GM12875 (cell line): ENCODE measurements around the gene PRMT1.

Experiments used
- H3K4me3 ChIP-seq: one replicate; pipeline ENCODE4 v1.5.1; 2011; ENCODE audit warnings: low read depth, low read length, control low read depth
- CTCF ChIP-seq: IDR thresholded peaks from 2 replicates; pipeline ENCODE4 v1.5.1; 2011; ENCODE audit warnings: low read depth, mild to moderate bottlenecking, control low read depth, inconsistent platforms, low read length, moderate library complexity, borderline replicate concordance; ENCODE audit not compliant: insufficient read depth

Gene PRMT1

GRCh38 chr19:49699364-49699763 is 22.3 kb downstream of the PRMT1 start:
- H3K4me3 ChIP-seq: no peak overlapping the region
- no peak for TF ChIP-seq CTCF

DNA sequence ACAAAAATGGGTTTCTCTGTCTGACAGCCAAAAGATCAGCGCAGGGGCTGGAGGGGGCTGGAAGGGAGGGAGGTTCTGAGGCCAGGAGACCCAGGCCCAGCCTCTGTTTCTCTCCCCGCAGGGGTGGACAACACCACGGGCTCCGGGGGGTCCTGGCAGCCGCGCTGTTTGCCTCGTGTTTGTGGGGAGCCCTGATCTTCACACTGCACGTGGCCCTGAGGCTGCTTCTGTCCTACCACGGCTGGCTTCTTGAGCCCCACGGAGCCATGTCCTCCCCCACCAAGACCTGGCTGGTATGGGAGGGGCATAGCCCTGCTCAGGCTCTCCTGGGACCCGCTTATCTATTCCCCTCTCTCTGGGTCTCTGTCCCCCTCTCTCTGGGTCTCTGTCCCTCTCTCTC is 23.5 kb downstream of the PRMT1 start:
- TF ChIP-seq CTCF: no peak

GRCh38 chr19:49701271-49701786 is 24.3 kb downstream of the PRMT1 start:
- no peak overlapping the region for H3K4me3 ChIP-seq
- TF ChIP-seq CTCF: no peak

More for the DNA sequence above, 23.5 kb downstream of the PRMT1 start:
- H3K4me3 ChIP-seq: no peak overlapping the region

DNA sequence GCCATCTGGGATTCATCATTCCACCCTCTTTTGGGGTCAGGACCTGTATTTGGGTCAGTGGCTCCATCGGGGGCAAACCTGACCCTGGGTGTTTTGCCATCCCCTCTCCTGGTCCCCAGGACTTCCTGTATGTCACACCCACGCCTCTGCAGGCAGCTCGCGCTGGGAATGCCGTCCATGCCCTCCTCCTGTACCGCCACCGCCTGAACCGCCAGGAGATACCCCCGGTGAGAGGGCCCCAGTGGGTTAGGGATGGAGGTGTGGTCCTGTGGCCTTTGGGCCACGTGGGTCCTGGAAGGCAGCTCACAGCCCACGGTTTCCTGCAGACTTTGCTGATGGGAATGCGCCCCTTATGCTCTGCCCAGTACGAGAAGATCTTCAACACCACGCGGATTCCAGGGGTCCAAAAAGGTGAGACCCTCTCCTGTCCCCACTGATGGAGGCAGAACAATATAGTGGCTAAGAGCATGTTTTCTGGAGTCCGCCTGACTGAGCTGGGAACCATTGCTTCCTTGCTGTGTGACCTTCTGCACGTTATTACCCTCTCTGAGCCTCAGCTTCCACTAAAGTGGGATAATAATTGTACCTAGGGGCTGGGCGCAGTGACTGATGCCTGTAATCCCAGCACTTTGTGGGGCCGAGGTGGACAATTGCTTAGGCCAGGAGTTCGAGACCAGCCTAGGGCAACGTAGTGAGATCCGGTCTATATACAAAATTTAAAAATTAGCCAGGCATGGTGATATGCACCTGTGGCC is 28.0 kb downstream of the PRMT1 start:
- H3K4me3 ChIP-seq: no peak overlapping the region
- TF ChIP-seq CTCF: no peak

DNA sequence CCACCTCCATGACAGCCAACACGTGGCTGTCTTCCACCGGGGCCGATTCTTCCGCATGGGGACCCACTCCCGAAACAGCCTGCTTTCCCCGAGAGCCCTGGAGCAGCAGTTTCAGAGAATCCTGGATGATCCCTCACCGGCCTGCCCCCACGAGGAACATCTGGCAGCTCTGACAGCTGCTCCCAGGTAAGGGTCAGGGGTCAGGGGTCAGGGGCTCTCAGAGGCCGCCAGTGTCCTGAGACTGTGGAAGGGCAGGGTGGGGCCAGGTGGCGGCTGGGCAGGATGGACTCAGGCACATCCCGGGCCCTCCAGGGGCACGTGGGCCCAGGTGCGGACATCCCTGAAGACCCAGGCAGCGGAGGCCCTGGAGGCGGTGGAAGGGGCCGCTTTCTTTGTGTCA is 28.8 kb downstream of the PRMT1 start:
- no peak for TF ChIP-seq CTCF
- H3K4me3 ChIP-seq: no peak overlapping the region

DNA sequence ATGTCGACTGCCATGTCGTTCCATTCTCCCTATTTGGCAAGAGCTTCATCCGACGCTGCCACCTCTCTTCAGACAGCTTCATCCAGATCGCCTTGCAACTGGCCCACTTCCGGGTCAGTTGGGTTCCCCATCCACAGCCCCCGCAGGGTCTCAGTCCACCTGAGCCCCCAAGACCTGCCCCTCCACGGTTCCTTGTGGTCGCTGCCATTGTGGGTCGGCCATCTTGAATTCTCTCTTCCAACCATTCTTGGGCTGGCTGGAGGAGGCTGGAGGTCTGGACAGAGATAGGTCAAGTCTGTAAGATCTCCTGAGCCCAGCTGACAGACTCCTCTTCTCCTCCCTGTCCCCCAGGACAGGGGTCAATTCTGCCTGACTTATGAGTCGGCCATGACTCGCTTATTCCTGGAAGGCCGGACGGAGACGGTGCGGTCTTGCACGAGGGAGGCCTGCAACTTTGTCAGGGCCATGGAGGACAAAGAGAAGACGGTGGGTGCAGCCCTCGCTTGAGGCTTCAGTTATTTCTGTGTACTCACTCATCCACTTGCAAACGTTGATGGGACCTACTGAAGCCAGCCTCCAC is 33.4 kb downstream of the PRMT1 start:
- H3K4me3 ChIP-seq: no peak overlapping the region
- no peak for TF ChIP-seq CTCF

DNA sequence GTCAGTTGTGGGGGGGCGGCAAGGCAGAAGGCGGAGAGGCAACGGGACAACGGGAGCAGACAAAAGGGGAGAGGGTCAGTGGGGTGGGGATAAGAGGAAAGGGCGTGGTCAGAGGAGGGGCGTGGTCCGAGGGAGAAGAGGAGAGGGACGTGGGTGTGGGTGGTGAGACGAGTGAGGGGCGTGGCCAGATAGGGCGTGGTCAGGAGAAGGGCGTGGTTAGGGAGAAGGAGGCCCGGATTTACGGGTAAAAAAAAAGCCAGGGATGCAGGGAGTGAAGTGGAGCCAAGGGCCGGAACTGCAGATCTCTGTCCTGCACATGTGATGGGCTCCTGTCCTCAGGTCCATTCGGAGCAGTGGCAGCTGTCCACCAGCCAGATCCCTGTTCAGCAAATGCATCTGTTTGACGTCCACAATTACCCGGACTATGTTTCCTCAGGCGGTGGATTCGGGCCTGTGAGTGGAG is 35.4 kb downstream of the PRMT1 start:
- no peak overlapping the region for H3K4me3 ChIP-seq

More for the DNA sequence above, 35.4 kb downstream of the PRMT1 start:
- TF ChIP-seq CTCF: no peak
